ENCODE results near the gene GLRX5.

DNA sequence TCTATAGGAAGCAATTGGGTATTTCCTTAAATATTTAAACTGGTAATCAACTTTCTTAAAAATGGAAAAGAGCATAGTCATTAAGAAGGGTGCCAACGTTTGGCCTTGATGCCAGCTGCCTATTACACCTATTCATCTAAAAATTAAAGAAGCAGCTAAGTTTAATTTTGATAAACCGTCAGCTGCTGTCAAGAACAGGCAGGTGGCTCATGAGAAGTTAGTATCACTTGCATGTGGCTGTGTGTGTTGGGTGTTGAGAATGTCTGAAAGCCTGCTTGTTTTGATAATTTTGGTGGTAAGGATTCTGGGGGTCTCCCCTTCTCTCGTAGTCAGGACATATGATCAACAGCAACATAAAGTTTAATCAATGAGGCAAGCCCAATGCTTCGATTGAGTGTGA is 6.5 kb downstream of the GLRX5 start:
- no peak for TF ChIP-seq SUZ12 (IDR thresholded peaks at IDR 0.05; ENCODE audit: extremely low read depth, insufficient read depth, insufficient read length)
- no peak for TF ChIP-seq YY1 (IDR thresholded peaks at IDR 0.05; ENCODE audit: insufficient read depth, insufficient read length)
